Measurements from ENCODE around the gene TTC4. TPM values are rescaled to one million over a fixed set of nuclear protein-coding genes. Genes with fewer than 3 reads are reported as not detected.

TTC4 gene
- total and polyA plus RNA-seq, 2 experiments from 2014 or later = 25.1 to 33.6 TPM

DNA sequence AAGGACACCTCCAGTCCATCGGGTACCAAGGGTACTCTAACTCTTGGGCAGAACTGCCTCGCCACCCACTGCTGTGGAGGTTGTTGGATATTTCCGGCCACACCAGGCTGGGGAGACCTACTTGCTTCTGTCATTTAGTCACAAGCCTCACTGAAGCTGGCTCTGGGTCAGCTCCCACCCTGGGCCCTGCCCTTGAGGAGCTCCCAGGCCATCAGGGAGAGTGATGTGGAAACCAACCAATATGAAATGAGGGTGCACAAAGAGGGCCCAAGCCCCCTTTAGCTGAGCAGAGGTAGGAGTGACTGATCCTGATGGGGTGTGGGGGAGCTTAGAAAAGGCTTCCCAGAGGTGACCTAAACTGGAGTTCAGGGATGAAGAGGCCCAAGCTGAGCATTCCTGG, 29.0 kb downstream of the TTC4 start:
- H2AFZ ChIP-seq = no peak overlapping the region
- peaks cover 5% of the 10 kb centered on the region for H3K36me3 ChIP-seq (ENCODE audit: insufficient read depth)
- H3K4me1 Mint-ChIP-seq = peaks cover 2% of the 10 kb centered on the region; the same call in 2 of the 3 replicates
- no peak for ATAC-seq
- no peak overlapping the region for H3K4me3 ChIP-seq
- TF ChIP-seq ZNF114 (CRISPR knock-in tag; IDR thresholded peaks at IDR 0.05) (no peak), JUNB (IDR thresholded peaks at IDR 0.05; ENCODE audit: unreplicated experiment) (no peak), CREB1 (CRISPR knock-in tag; IDR thresholded peaks at IDR 0.05; ENCODE audit: low read depth) (no peak)
- TF ChIP-seq, protein P1, sequence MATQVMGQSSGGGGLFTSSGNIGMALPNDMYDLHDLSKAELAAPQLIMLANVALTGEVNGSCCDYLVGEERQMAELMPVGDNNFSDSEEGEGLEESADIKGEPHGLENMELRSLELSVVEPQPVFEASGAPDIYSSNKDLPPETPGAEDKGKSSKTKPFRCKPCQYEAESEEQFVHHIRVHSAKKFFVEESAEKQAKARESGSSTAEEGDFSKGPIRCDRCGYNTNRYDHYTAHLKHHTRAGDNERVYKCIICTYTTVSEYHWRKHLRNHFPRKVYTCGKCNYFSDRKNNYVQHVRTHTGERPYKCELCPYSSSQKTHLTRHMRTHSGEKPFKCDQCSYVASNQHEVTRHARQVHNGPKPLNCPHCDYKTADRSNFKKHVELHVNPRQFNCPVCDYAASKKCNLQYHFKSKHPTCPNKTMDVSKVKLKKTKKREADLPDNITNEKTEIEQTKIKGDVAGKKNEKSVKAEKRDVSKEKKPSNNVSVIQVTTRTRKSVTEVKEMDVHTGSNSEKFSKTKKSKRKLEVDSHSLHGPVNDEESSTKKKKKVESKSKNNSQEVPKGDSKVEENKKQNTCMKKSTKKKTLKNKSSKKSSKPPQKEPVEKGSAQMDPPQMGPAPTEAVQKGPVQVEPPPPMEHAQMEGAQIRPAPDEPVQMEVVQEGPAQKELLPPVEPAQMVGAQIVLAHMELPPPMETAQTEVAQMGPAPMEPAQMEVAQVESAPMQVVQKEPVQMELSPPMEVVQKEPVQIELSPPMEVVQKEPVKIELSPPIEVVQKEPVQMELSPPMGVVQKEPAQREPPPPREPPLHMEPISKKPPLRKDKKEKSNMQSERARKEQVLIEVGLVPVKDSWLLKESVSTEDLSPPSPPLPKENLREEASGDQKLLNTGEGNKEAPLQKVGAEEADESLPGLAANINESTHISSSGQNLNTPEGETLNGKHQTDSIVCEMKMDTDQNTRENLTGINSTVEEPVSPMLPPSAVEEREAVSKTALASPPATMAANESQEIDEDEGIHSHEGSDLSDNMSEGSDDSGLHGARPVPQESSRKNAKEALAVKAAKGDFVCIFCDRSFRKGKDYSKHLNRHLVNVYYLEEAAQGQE (IDR thresholded peaks at IDR 0.05; ENCODE audit: unreplicated experiment) = no peak
- TF ChIP-seq, protein P2, sequence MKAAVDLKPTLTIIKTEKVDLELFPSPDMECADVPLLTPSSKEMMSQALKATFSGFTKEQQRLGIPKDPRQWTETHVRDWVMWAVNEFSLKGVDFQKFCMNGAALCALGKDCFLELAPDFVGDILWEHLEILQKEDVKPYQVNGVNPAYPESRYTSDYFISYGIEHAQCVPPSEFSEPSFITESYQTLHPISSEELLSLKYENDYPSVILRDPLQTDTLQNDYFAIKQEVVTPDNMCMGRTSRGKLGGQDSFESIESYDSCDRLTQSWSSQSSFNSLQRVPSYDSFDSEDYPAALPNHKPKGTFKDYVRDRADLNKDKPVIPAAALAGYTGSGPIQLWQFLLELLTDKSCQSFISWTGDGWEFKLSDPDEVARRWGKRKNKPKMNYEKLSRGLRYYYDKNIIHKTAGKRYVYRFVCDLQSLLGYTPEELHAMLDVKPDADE (IDR thresholded peaks at IDR 0.05) = no peak
- no peaks in the 10 kb centered on the region for H3K9me2 ChIP-seq (ENCODE audit: insufficient read depth)
- H3K4me1 ChIP-seq (ENCODE audit: insufficient read depth) = no peaks in the 10 kb centered on the region
- H3K79me2 ChIP-seq (replicated peaks; ENCODE audit: insufficient read depth) = no peaks in the 10 kb centered on the region
- H3K36me3 Mint-ChIP-seq (ENCODE audit: low read depth) = peaks cover 24% of the 10 kb centered on the region
- no peaks in the 10 kb centered on the region for H3K27me3 ChIP-seq (ENCODE audit: insufficient read depth)
- DNase-seq (ENCODE audit: low spot score) = no peak
- no peak overlapping the region for H3K4me3 Mint-ChIP-seq
- no peaks in the 10 kb centered on the region for H3F3A ChIP-seq (replicated peaks; ENCODE audit: low read depth)
- no peak overlapping the region for H3K27ac ChIP-seq (ENCODE audit: low read depth)
- H3K27ac Mint-ChIP-seq = no peak overlapping the region
- H3K27me3 Mint-ChIP-seq (ENCODE audit: insufficient read depth, low read depth, poor library complexity) = peaks cover 10% of the 10 kb centered on the region
- no peak overlapping the region for H3K4me2 ChIP-seq
- H3K9me3 Mint-ChIP-seq = peaks cover 2% of the 10 kb centered on the region; the same call in 1 of the 3 replicates
- no peaks in the 10 kb centered on the region; the same call in 1 of the 2 replicates for H4K20me1 ChIP-seq (replicated peaks; ENCODE audit: insufficient read depth)

DNA sequence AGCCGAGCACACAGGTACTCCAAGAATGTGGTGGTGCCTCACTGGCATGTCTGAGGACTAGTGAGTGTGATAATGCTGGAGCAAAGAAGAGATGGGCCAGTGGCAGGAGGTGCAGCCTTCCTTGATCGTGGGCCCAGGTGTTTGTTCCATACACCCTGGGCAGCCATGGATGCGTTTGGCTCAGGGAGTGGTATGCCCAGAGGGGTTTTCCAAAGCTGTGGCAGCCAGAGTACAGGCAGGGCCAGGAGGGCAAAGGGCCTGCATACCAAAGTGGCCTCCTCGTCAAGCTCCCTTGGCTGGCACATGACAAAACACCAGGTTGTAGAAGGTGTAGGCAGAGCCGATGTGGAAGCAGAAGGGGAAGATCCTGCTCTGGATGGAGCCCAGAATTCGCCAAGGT, 29.6 kb downstream of the TTC4 start:
- H3K36me3 ChIP-seq (ENCODE audit: insufficient read depth) = no peaks in the 10 kb centered on the region; the same call in none of the 2 replicates
- H4K20me1 ChIP-seq (replicated peaks; ENCODE audit: insufficient read depth) = no peaks in the 10 kb centered on the region; the same call in 1 of the 2 replicates
- no peak overlapping the region for H3K4me2 ChIP-seq
- Mint-ChIP-seq H3K9me3 (peaks cover 2% of the 10 kb centered on the region; the same call in 1 of the 3 replicates), H3K4me1 (peaks cover 2% of the 10 kb centered on the region; the same call in 2 of the 3 replicates), H3K27ac (no peak overlapping the region), H3K4me3 (no peak overlapping the region), H3K36me3 (ENCODE audit: low read depth) (peaks cover 23% of the 10 kb centered on the region), H3K27me3 (ENCODE audit: insufficient read depth, low read depth, poor library complexity) (peaks cover 10% of the 10 kb centered on the region)
- H3F3A ChIP-seq (replicated peaks; ENCODE audit: low read depth) = no peaks in the 10 kb centered on the region
- H3K27me3 ChIP-seq (ENCODE audit: insufficient read depth) = no peaks in the 10 kb centered on the region
- DNase-seq (ENCODE audit: low spot score) (no peak), ATAC-seq (no peak)
- H3K79me2 ChIP-seq (replicated peaks; ENCODE audit: insufficient read depth) = no peaks in the 10 kb centered on the region
- TF ChIP-seq, protein P1 (IDR thresholded peaks at IDR 0.05; ENCODE audit: unreplicated experiment) = no peak
- TF ChIP-seq STAT1 (IDR thresholded peaks at IDR 0.05; ENCODE audit: unreplicated experiment) (no peak), JUNB (IDR thresholded peaks at IDR 0.05; ENCODE audit: unreplicated experiment) (no peak), ZNF114 (CRISPR knock-in tag; IDR thresholded peaks at IDR 0.05) (no peak)
- H3K4me3 ChIP-seq = no peak overlapping the region
- no peak overlapping the region for H2AFZ ChIP-seq
- no peak overlapping the region for H3K27ac ChIP-seq (ENCODE audit: low read depth)
- no peaks in the 10 kb centered on the region for H3K9me2 ChIP-seq (ENCODE audit: insufficient read depth)
- H3K4me1 ChIP-seq (ENCODE audit: insufficient read depth) = no peaks in the 10 kb centered on the region

Data from GM23338 (cell line).